H9 (cell line): Measurements from ENCODE around the gene JPT2. TPM values are rescaled to one million over a fixed set of nuclear protein-coding genes. Genes with fewer than 3 reads are reported as not detected.

Source experiments
- DNase-seq: peaks from one replicate; pipeline ENCODE4 v3.0.0-alpha.2; 2017
- H2AFZ ChIP-seq: one replicate; pipeline ENCODE4 v1.6.1; 2013; ENCODE audit warnings: mild to moderate bottlenecking, low read length, control low read depth, moderate library complexity
- H2AK5ac ChIP-seq: 2 replicates; pipeline ENCODE4 v1.6.1; 2013; ENCODE audit warnings: low read length, control low read depth, mixed read lengths; ENCODE audit not compliant: insufficient read length
- H2BK120ac ChIP-seq: one replicate; pipeline ENCODE4 v1.6.1; 2013; ENCODE audit warnings: low read depth, mild to moderate bottlenecking, low read length, control low read depth, inconsistent platforms; ENCODE audit not compliant: poor library complexity, severe bottlenecking
- H2BK12ac ChIP-seq: 2 replicates; pipeline ENCODE4 v1.6.1; 2013; ENCODE audit warnings: low read length, control low read depth, mixed read lengths, low read depth; ENCODE audit not compliant: insufficient read length
- H2BK15ac ChIP-seq: 2 replicates; pipeline ENCODE4 v1.6.1; 2013; ENCODE audit warnings: low read depth, low read length, control low read depth
- H2BK20ac ChIP-seq: one replicate; pipeline ENCODE4 v1.6.1; 2013; ENCODE audit warnings: low read depth, mild to moderate bottlenecking, low read length, control low read depth, inconsistent platforms; ENCODE audit not compliant: poor library complexity, severe bottlenecking
- H2BK5ac ChIP-seq: 2 replicates; pipeline ENCODE4 v1.6.1; 2013; ENCODE audit warnings: low read length, control low read depth, mixed read lengths; ENCODE audit not compliant: insufficient read length
- H3K14ac ChIP-seq: 2 replicates; pipeline ENCODE4 v1.6.1; 2013; ENCODE audit warnings: low read length, control low read depth; ENCODE audit not compliant: insufficient read depth
- H3K18ac ChIP-seq: 2 replicates; pipeline ENCODE4 v1.6.1; 2013; ENCODE audit warnings: low read depth, mild to moderate bottlenecking, mixed read lengths, low read length, control low read depth; ENCODE audit not compliant: insufficient read length
- H3K23ac ChIP-seq: 2 replicates; pipeline ENCODE4 v1.6.1; 2013; ENCODE audit warnings: low read length, control low read depth, mixed read lengths, low read depth; ENCODE audit not compliant: insufficient read length
- H3K23me2 ChIP-seq: 2 replicates; pipeline ENCODE4 v1.6.1; 2013; ENCODE audit warnings: low read depth, mild to moderate bottlenecking, mixed read lengths, low read length, control low read depth; ENCODE audit not compliant: insufficient read length, poor library complexity, severe bottlenecking
- H3K27ac ChIP-seq: 2 replicates; pipeline ENCODE4 v1.5.1; 2013; ENCODE audit warnings: low read length, control low read depth, mixed read lengths, low read depth; ENCODE audit not compliant: insufficient read length
- H3K27me3 ChIP-seq: 2 replicates; pipeline ENCODE4 v1.6.1; 2013; ENCODE audit warnings: low read length, control low read depth, inconsistent platforms; ENCODE audit not compliant: insufficient read depth
- H3K4ac ChIP-seq: 2 replicates; pipeline ENCODE4 v1.6.1; 2013; ENCODE audit warnings: low read depth, mild to moderate bottlenecking, control low read depth, inconsistent platforms, low read length, moderate library complexity
- H3K4me1 ChIP-seq: 2 replicates; pipeline ENCODE4 v1.6.1; 2013; ENCODE audit warnings: low read length, control low read depth, inconsistent platforms; ENCODE audit not compliant: insufficient read depth
- H3K4me2 ChIP-seq: 2 replicates; pipeline ENCODE4 v1.6.1; 2013; ENCODE audit warnings: low read length, control low read depth, mixed read lengths; ENCODE audit not compliant: insufficient read length, insufficient read depth
- H3K56ac ChIP-seq: 2 replicates; pipeline ENCODE4 v1.6.1; 2013; ENCODE audit warnings: low read depth, mild to moderate bottlenecking, mixed read lengths, low read length, control low read depth; ENCODE audit not compliant: insufficient read length
- H3K79me1 ChIP-seq: 2 replicates; pipeline ENCODE4 v1.6.1; 2013; ENCODE audit warnings: low read depth, mild to moderate bottlenecking, moderate library complexity, low read length, control low read depth, inconsistent platforms; ENCODE audit not compliant: insufficient read depth, poor library complexity, severe bottlenecking
- H3K79me2 ChIP-seq: 2 replicates; pipeline ENCODE4 v1.6.1; 2013; ENCODE audit warnings: low read length, control low read depth, inconsistent platforms; ENCODE audit not compliant: insufficient read depth
- H3K9ac ChIP-seq: 2 replicates; pipeline ENCODE4 v1.6.1; 2013; ENCODE audit warnings: low read length, control low read depth, mixed read lengths; ENCODE audit not compliant: insufficient read length; ENCODE audit errors: extremely low read depth
- H3K9me3 ChIP-seq: one replicate; pipeline ENCODE4 v1.6.1; 2013; ENCODE audit warnings: low read depth, low read length, inconsistent platforms; ENCODE audit not compliant: control insufficient read depth
- H3T11ph ChIP-seq: one replicate; pipeline ENCODE4 v1.6.1; 2013; ENCODE audit warnings: mild to moderate bottlenecking, low read length, control low read depth, inconsistent platforms
- H4K20me1 ChIP-seq: one replicate; pipeline ENCODE4 v1.6.1; 2013; ENCODE audit not compliant: control insufficient read depth, insufficient read length, insufficient read depth
- H4K5ac ChIP-seq: 2 replicates; pipeline ENCODE4 v1.6.1; 2013; ENCODE audit warnings: low read depth, mild to moderate bottlenecking, mixed read lengths, low read length, control low read depth; ENCODE audit not compliant: insufficient read length
- H4K8ac ChIP-seq: replicated peaks from 2 replicates; pipeline ENCODE4 v1.6.1; 2013; ENCODE audit warnings: low read length, control low read depth, mixed read lengths, low read depth; ENCODE audit not compliant: insufficient read length
- H4K91ac ChIP-seq: 2 replicates; pipeline ENCODE4 v1.6.1; 2013; ENCODE audit warnings: low read depth, mild to moderate bottlenecking, moderate library complexity, mixed read lengths, low read length, control low read depth; ENCODE audit not compliant: insufficient read length
- H3K27ac Mint-ChIP-seq, 3 experiments: 2 replicates in 2 of 3; 3 replicates in 1 of 3; pipeline ENCODE4 v1.8.0; 2020 to 2021; ENCODE audit warnings: mixed read lengths in 3 of 3, mild to moderate bottlenecking in 1 of 3, moderate library complexity in 1 of 3
- H3K27me3 Mint-ChIP-seq: 2 replicates; pipeline ENCODE4 v1.8.0; 2021; ENCODE audit warnings: low read depth, mild to moderate bottlenecking, moderate library complexity, mixed read lengths
- H3K36me3 Mint-ChIP-seq, 3 experiments: 2 replicates in 2 of 3; 3 replicates in 1 of 3; pipeline ENCODE4 v1.8.0; 2020 to 2021; ENCODE audit warnings: low read depth in 3 of 3, mixed read lengths in 3 of 3; ENCODE audit not compliant: insufficient read depth in 1 of 3
- H3K4me1 Mint-ChIP-seq, 2 experiments: 2 replicates each; pipeline ENCODE4 v1.8.0; 2020; ENCODE audit warnings: mixed read lengths in 2 of 2
- H3K4me3 Mint-ChIP-seq, 2 experiments: 2 replicates in 1 of 2; 3 replicates in 1 of 2; pipeline ENCODE4 v1.8.0; 2020 to 2021; ENCODE audit warnings: mild to moderate bottlenecking in 2 of 2, mixed read lengths in 2 of 2, moderate library complexity in 1 of 2
- H3K9me3 Mint-ChIP-seq, 2 experiments: 2 replicates in 1 of 2; 3 replicates in 1 of 2; pipeline ENCODE4 v1.8.0; 2020; ENCODE audit warnings: mild to moderate bottlenecking in 2 of 2, mixed read lengths in 2 of 2, moderate library complexity in 1 of 2
- CTCF ChIP-seq: fragments of 200-600 bp; sonication (generic); conservative IDR thresholded peaks from 3 replicates; pipeline ENCODE4 v1.8.0; 2021; ENCODE audit warnings: antibody characterized with exemption, mild to moderate bottlenecking
- WGBS: extraction: QIAGEN DNeasy Blood & Tissue Kit; methylation state at CpG from one replicate; pipeline ENCODE4 v1.1.7; 2013; ENCODE audit warnings: missing lambda C conversion rate, low lambda C conversion rate, mixed read lengths; ENCODE audit not compliant: insufficient read length; ENCODE audit errors: extremely low coverage; 5-methylcytosine and 5-hydroxymethylcytosine counted together
- total RNA-seq: library from RNA; stranded (reverse); gene quantifications from 2 replicates; pipeline ENCODE4 v1.2.1, GENCODE V29; 2021

JPT2 gene
- total RNA-seq, 1 experiment from 2014 or later: 206 TPM

- Histone ChIP-seq H3K4me2 (no peak overlapping the region), H3K27ac (no peak overlapping the region), H3K23ac (no peak overlapping the region), H4K5ac (no peak overlapping the region), H2BK5ac (no peak overlapping the region), H4K8ac (no peak overlapping the region), H3K14ac (no peak overlapping the region), H2BK12ac (no peak overlapping the region), H3T11ph (no peak overlapping the region), H4K91ac (no peak overlapping the region), H2BK20ac (no peak overlapping the region), H3K4ac (no peak overlapping the region), H3K9ac (no peak overlapping the region), H3K27me3 (no peaks in the 10 kb centered on the region), H3K18ac (no peak overlapping the region), H3K79me2 (no peaks in the 10 kb centered on the region), H3K9me3 (peaks cover 8% of the 10 kb centered on the region), H2AK5ac (no peak overlapping the region), H2BK120ac (no peak overlapping the region), H3K79me1 (no peaks in the 10 kb centered on the region), H2BK15ac (no peak overlapping the region), H4K20me1 (no peaks in the 10 kb centered on the region), H3K4me1 (no peaks in the 10 kb centered on the region), H3K56ac (no peak overlapping the region), H3K23me2 (no peaks in the 10 kb centered on the region), H2AFZ (no peak overlapping the region)
- no CpG with 5 or more reads among the region's 22 CpGs for WGBS
- Mint-ChIP-seq H3K9me3 (no peaks in the 10 kb centered on the region), H3K36me3 (peaks cover 0 to 9% (median 7%) of the 10 kb centered on the region in 3 experiments; a peak in 5 of 7 replicates), H3K27me3 (no peaks in the 10 kb centered on the region), H3K4me3 (no peak overlapping the region), H3K27ac (no peak overlapping the region), H3K4me1 (no peaks in the 10 kb centered on the region)
- no peak for TF ChIP-seq CTCF
- no peak for DNase-seq
Measured at GRCh38 chr16:1734123-1734522, 56.0 kb downstream of the JPT2 start.
